Endothelial cell of umbilical vein (primary cell): ENCODE data around the gene CHMP4B. TPM values are rescaled to one million over a fixed set of nuclear protein-coding genes. Genes with fewer than 3 reads are reported as not detected.

Experiments used
- BruUV-seq: library from RNA; stranded (reverse); fragments of 400-500 nt; replicated peaks from 2 replicates; lab custom pipeline; 2021; lab: Mats Ljungman, UMichigan
- CTCF ChIA-PET: fragments of 300-600, 350-600 bp; sonication (Branson Sonifier 250); formaldehyde crosslinking; loops from one replicate; lab custom pipeline; 2021; ENCODE audit warnings: antibody characterized with exemption, inconsistent platforms; lab: Charles Lee
- POLR2A ChIA-PET: fragments of 300-600, 350-600 bp; sonication (Branson Sonifier 250); formaldehyde crosslinking; loops from one replicate; lab custom pipeline; 2021; ENCODE audit warnings: antibody characterized with exemption, inconsistent platforms; lab: Charles Lee
- DNase-seq: peaks from one replicate; pipeline ENCODE4 v3.0.0-alpha.2; 2011; ENCODE audit warnings: low read depth, low spot score
- FAIRE-seq: peaks from 2 replicates; lab custom pipeline; 2011; peaks lifted over from hg19 to GRCh38; lab: Jason Lieb, UNC
- H2AFZ ChIP-seq: 2 replicates; pipeline ENCODE4 v1.6.0; 2012; ENCODE audit warnings: low read depth, low read length, control low read depth, inconsistent platforms
- H3K27ac ChIP-seq: 2 replicates; pipeline ENCODE4 v1.5.1; 2011; ENCODE audit warnings: low read depth, mild to moderate bottlenecking, control low read depth, low read length, moderate library complexity; ENCODE audit not compliant: insufficient read depth
- H3K27me3 ChIP-seq, 2 experiments: 2 replicates each; pipeline versions ENCODE4 v1.6.0 to v1.6.1; 2011; ENCODE audit warnings: low read length in 2 of 2, mixed read lengths in 1 of 2; ENCODE audit not compliant: control insufficient read depth in 2 of 2, insufficient read depth in 2 of 2
- H3K36me3 ChIP-seq, 2 experiments: 2 replicates in 1 of 2; 3 replicates in 1 of 2; pipeline ENCODE4 v1.5.1; 2011; ENCODE audit warnings: low read length in 2 of 2, mild to moderate bottlenecking in 1 of 2, moderate library complexity in 1 of 2; ENCODE audit not compliant: control insufficient read depth in 2 of 2, insufficient read depth in 2 of 2; ENCODE audit errors: extremely low read depth in 1 of 2
- H3K4me1 ChIP-seq: 3 replicates; pipeline ENCODE4 v1.5.1; 2011; ENCODE audit warnings: mild to moderate bottlenecking, low read length; ENCODE audit not compliant: control insufficient read depth, insufficient read depth; ENCODE audit errors: extremely low read depth
- H3K4me2 ChIP-seq: 2 replicates; pipeline ENCODE4 v1.6.1; 2011; ENCODE audit warnings: low read length, control low read depth, mixed read lengths; ENCODE audit not compliant: insufficient read depth
- H3K4me3 ChIP-seq, 3 experiments: fragments of 200-600 bp in 1 of 3; sonication (generic), shearing (Covaris generic) in 1 of 3; replicated peaks in 1 of 3; 2 replicates each; pipeline ENCODE4 v1.5.1; 2011 to 2016; ENCODE audit warnings: control low read depth in 3 of 3, low read length in 3 of 3, mild to moderate bottlenecking in 2 of 3, inconsistent platforms in 1 of 3, low read depth in 1 of 3, moderate library complexity in 1 of 3; ENCODE audit not compliant: insufficient read depth in 1 of 3
- H3K79me2 ChIP-seq: 2 replicates; pipeline ENCODE4 v1.6.0; 2012; ENCODE audit warnings: low read length, inconsistent platforms; ENCODE audit not compliant: control insufficient read depth, insufficient read depth
- H3K9ac ChIP-seq: replicated peaks from 2 replicates; pipeline ENCODE3; 2011; ENCODE audit warnings: low read length, control low read depth; ENCODE audit not compliant: insufficient read depth; ENCODE audit errors: extremely low read depth
- H3K9me1 ChIP-seq: replicated peaks from 3 replicates; pipeline ENCODE4 v1.6.0; 2011; ENCODE audit warnings: mild to moderate bottlenecking, low read length; ENCODE audit not compliant: control insufficient read depth, insufficient read depth; ENCODE audit errors: extremely low read depth
- H3K9me3 ChIP-seq: replicated peaks from 2 replicates; pipeline ENCODE4 v1.5.1; 2012; ENCODE audit warnings: low read length, inconsistent platforms; ENCODE audit not compliant: control insufficient read depth, insufficient read depth
- H4K20me1 ChIP-seq: replicated peaks from 2 replicates; pipeline ENCODE3; 2011; ENCODE audit warnings: mild to moderate bottlenecking, low read length; ENCODE audit not compliant: control insufficient read depth, insufficient read depth; ENCODE audit errors: extremely low read depth
- CTCF ChIP-seq, 2 donors: IDR thresholded peaks; 1 replicate in 1 of 2; 2 replicates in 1 of 2; pipeline ENCODE4 v1.5.1; 2011; ENCODE audit warnings: low read length in 2 of 2, mild to moderate bottlenecking in 2 of 2, moderate library complexity in 2 of 2, control low read depth in 1 of 2, inconsistent platforms in 1 of 2, low read depth in 1 of 2; ENCODE audit not compliant: insufficient read depth in 1 of 2; ENCODE audit errors: extremely low read depth in 1 of 2
- EZH2 ChIP-seq: IDR thresholded peaks from 2 replicates; pipeline ENCODE4 v1.6.1; 2012; ENCODE audit warnings: borderline replicate concordance, low read depth, mild to moderate bottlenecking, moderate library complexity, low read length, inconsistent platforms; ENCODE audit not compliant: severe bottlenecking
- FOS ChIP-seq: IDR thresholded peaks from 2 replicates; pipeline ENCODE4 v1.6.1; 2011; ENCODE audit warnings: mild to moderate bottlenecking, low read length, moderate library complexity, borderline replicate concordance; ENCODE audit not compliant: insufficient read depth
- JUN ChIP-seq: IDR thresholded peaks from 2 replicates; pipeline ENCODE4 v1.6.1; 2011; ENCODE audit warnings: borderline replicate concordance, low read depth; ENCODE audit not compliant: insufficient read length, insufficient read depth
- MYC ChIP-seq: IDR thresholded peaks from one replicate; pipeline ENCODE4 v1.6.1; 2011; ENCODE audit warnings: mild to moderate bottlenecking, low read depth, low read length
- POLR2A ChIP-seq: IDR thresholded peaks from 2 replicates; pipeline ENCODE4 v1.6.1; 2012; ENCODE audit warnings: low read depth, mild to moderate bottlenecking, control low read depth, low read length
- POLR2AphosphoS5 ChIP-seq: IDR thresholded peaks from 2 replicates; pipeline ENCODE4 v1.6.1; 2012; ENCODE audit warnings: low read depth, mild to moderate bottlenecking, control low read depth, low read length, moderate library complexity; ENCODE audit not compliant: insufficient read depth
- dilution Hi-C: fragments of 300-500 bp; cut with MboI; formaldehyde crosslinking; loops from one replicate; pipeline ENCODE4 v1.15.0; 2019; ENCODE audit warnings: low sequenced_read_pairs; ENCODE audit not compliant: extremely low pct_ligation_motif_present
- intact Hi-C: fragments of 100-400 bp; cut with micrococcal nuclease; formaldehyde crosslinking; loops from one replicate; pipeline ENCODE4 v1.10.0; 2022
- polyA plus RNA-seq, 4 experiments: library from polyadenylated mRNA; depleted of rRNA in 3 of 4; stranded (reverse) in 3 of 4; unstranded in 1 of 4; fragments of >200 nt; gene quantifications; 2 replicates each; pipeline versions ENCODE4 v1.2.1 to v1.2.3, GENCODE V29; 2011 to 2012; ENCODE audit warnings: missing spikeins in 1 of 4
- total RNA-seq: library from RNA; stranded (reverse); gene quantifications from 2 replicates; pipeline ENCODE4 v1.2.3, GENCODE V29; 2021

CHMP4B gene
- total and polyA plus RNA-seq, 2 donors (not counting 3 experiments of a cell fraction or from before 2014, with no cell fraction given) = 64.7 to 112 TPM

GRCh38 chr20:33783256-33783655 is 27.9 kb upstream of the CHMP4B start:
- Histone ChIP-seq H3K9ac (no peak overlapping the region), H3K9me3 (no peaks in the 10 kb centered on the region), H3K4me3 (no peak overlapping the region), H3K9me1 (no peaks in the 10 kb centered on the region), H3K27ac (no peak overlapping the region), H2AFZ (no peak overlapping the region), H4K20me1 (no peaks in the 10 kb centered on the region), H3K4me2 (no peak overlapping the region), H3K27me3 (no peaks in the 10 kb centered on the region), H3K79me2 (no peaks in the 10 kb centered on the region), H3K4me1 (peaks cover 20% of the 10 kb centered on the region), H3K36me3 (no peaks in the 10 kb centered on the region)
- DNase-seq = no peak
- no peak for FAIRE-seq
- ChIA-PET CTCF (interaction anchor here (1.4 kb wide), 1 partner anchor 11 kb away, joined by 4 read pairs; no protein-coding TSS in a partner anchor), POLR2A (no interaction called here)
- dilution Hi-C loops = no loop called here
- no TSS peak for BruUV-seq
- no peak for TF ChIP-seq CTCF (IDR thresholded peaks at IDR 0.05; ENCODE audit: extremely low read depth in 1 of 2, insufficient read depth in 1 of 2, low read depth in 1 of 2, low read length in 2 of 2)
- no peak for TF ChIP-seq POLR2AphosphoS5
- TF ChIP-seq MYC = no peak
- no peak for TF ChIP-seq JUN
- no peak for TF ChIP-seq POLR2A
- intact Hi-C loops = no loop called here

GRCh38 chr20:33783818-33784217 is 27.3 kb upstream of the CHMP4B start:
- Histone ChIP-seq H3K79me2 (no peaks in the 10 kb centered on the region), H3K27me3 (no peaks in the 10 kb centered on the region), H3K4me2 (no peak overlapping the region), H3K36me3 (no peaks in the 10 kb centered on the region), H2AFZ (no peak overlapping the region), H3K9me1 (no peaks in the 10 kb centered on the region), H4K20me1 (no peaks in the 10 kb centered on the region), H3K4me3 (no peak overlapping the region), H3K9ac (no peak overlapping the region), H3K9me3 (no peaks in the 10 kb centered on the region), H3K4me1 (peaks cover 26% of the 10 kb centered on the region), H3K27ac (no peak overlapping the region)
- ChIA-PET CTCF (interaction anchor here (1.4 kb wide), 1 partner anchor 10 kb away, joined by 4 read pairs; no protein-coding TSS in a partner anchor), POLR2A (no interaction called here)
- no peak for FAIRE-seq
- no TSS peak for BruUV-seq
- DNase-seq = no peak
- dilution Hi-C loops (no loop called here), intact Hi-C loops (no loop called here)
- no peak for TF ChIP-seq POLR2AphosphoS5
- no peak for TF ChIP-seq EZH2
- no peak for TF ChIP-seq POLR2A
- no peak for TF ChIP-seq FOS
